ENCODE results near the gene JAKMIP2.
"Not testable (repeated sequence)": the region's sequence is repeated elsewhere in the genome, so short reads cannot be mapped to it uniquely, and the experiment has no call there.

The JAKMIP2 gene

DNA sequence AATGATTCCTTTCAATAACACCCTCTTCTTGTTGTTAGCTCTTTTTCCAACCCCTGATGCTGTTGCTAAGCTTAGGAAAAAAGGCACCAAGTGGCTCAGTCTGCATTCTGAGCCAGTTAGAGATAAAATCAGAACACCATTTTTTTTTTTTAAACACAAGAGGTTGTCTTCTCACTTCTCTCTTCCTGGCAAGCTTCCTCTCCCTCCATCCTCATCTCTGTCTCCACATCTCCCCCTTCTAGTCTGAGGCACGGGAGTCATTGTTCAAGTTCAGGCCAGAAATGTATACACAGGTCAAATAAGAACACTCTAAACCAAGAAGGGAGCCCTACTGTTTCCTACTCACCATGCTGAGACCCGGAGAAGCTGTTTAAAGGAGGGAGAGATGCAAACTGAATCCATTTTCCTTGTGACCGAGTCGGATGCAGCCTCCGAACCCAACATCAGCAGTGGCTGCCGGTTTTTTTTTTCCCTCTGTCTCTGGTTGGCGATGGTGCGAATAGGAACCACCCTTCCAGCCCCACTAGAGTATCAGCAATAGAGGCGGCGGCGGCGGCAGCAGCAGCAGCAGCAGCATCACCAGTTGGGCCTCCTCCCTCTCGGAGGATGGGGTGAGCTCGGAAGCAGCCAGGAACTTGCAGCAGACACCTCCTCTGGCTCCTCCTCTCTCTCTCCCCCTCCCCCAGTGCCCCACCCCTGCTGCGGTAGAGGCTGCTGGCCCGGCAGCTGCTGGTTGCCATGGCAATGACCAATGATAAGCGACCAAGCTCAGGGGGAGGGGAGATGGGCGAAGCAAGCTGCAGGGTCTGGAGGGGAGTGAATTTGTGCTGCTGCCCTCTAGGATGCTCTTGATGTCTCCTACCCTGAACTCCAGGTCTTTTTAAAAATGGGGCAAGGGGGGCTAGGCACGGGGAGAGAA, at the start of gene JAKMIP2:
JAKMIP2 (minus strand) TSS at position 619 of the 919 bp plus-strand sequence. CDS start 110,922 bp downstream, outside the sequence.
- peak; percentile 16 for DNase-seq (ENCODE audit: extremely low spot score)
- TF ChIP-seq, protein P1, sequence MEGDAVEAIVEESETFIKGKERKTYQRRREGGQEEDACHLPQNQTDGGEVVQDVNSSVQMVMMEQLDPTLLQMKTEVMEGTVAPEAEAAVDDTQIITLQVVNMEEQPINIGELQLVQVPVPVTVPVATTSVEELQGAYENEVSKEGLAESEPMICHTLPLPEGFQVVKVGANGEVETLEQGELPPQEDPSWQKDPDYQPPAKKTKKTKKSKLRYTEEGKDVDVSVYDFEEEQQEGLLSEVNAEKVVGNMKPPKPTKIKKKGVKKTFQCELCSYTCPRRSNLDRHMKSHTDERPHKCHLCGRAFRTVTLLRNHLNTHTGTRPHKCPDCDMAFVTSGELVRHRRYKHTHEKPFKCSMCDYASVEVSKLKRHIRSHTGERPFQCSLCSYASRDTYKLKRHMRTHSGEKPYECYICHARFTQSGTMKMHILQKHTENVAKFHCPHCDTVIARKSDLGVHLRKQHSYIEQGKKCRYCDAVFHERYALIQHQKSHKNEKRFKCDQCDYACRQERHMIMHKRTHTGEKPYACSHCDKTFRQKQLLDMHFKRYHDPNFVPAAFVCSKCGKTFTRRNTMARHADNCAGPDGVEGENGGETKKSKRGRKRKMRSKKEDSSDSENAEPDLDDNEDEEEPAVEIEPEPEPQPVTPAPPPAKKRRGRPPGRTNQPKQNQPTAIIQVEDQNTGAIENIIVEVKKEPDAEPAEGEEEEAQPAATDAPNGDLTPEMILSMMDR (IDR thresholded peaks at IDR 0.05; ENCODE audit: control extremely low read depth, extremely low read depth, low read depth, missing control alignments) = no peak
- ChIA-PET CTCF (interaction anchor here (1.1 to 1.2 kb wide), 2 partner anchors 13 to 40 kb away, joined by 3 to 4 read pairs; no protein-coding TSS in a partner anchor), POLR2A (no interaction called here)

DNA sequence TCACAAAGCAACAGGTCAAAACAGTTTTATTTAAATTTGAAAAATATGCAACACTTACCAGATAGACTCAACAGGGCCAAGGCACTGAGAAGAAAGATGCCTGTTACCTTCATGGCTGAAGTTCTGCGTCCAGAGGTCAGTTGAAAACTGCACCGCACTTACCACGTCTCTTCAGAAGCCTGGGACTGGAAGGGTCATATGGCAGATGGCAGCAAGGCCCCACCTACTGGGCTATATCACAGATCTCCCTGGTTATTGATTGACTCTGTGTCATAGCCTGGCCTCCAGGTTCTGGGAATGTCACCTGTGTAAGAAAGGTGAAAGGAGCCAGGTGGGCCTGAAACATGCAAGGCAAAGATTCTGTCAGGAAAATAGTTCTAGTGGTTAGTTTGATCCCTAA, 48.9 kb upstream of the JAKMIP2 start, which contains the start of gene SPINK1:
SPINK1 (minus strand) TSS at position 207 of the 400 bp plus-strand sequence; CDS start at position 113, 94 bp downstream.
- CTCF ChIA-PET = interaction anchor here (2.2 to 2.8 kb wide), 2 partner anchors 9 to 13 kb away, joined by 7 to 13 read pairs; no protein-coding TSS in a partner anchor
- TF ChIP-seq, protein P1 (IDR thresholded peaks at IDR 0.05; ENCODE audit: control extremely low read depth, extremely low read depth, low read depth, missing control alignments) = no peak
- no peak for DNase-seq (ENCODE audit: extremely low spot score)
- POLR2A ChIA-PET = no interaction called here

DNA sequence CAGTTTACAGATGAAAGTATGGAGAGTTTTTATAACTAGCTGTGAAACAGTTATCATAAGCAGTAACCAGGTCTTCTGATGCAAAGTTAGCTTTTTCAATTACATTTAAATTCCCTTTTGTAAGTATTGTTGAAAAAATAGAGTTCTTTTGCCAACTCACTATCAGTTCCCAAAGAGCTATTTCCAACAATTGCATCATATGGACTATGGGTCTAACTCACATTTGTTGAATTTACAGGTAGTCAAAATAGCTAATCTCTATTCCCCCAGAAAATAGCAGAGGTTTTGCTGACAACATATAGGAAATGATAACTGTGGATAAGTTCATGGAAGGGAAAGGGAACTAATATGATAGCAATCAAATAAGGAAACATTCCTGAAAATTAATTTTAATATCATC, 47.5 kb upstream of the JAKMIP2 start:
- TF ChIP-seq, protein P1 (IDR thresholded peaks at IDR 0.05; ENCODE audit: control extremely low read depth, extremely low read depth, low read depth, missing control alignments) = no peak
- ChIA-PET POLR2A (no interaction called here), CTCF (interaction anchor here (1.1 to 2.2 kb wide), 3 partner anchors 27 to 903 kb away, joined by 3 to 9 read pairs (median 3); no protein-coding TSS in a partner anchor)
- no peak for DNase-seq (ENCODE audit: extremely low spot score)

GRCh38 chr5:147827017-147827416, 44.5 kb upstream of the JAKMIP2 start:
- DNase-seq (ENCODE audit: extremely low spot score); POLR2A ChIA-PET; CTCF ChIA-PET: not testable (repeated sequence)

DNA sequence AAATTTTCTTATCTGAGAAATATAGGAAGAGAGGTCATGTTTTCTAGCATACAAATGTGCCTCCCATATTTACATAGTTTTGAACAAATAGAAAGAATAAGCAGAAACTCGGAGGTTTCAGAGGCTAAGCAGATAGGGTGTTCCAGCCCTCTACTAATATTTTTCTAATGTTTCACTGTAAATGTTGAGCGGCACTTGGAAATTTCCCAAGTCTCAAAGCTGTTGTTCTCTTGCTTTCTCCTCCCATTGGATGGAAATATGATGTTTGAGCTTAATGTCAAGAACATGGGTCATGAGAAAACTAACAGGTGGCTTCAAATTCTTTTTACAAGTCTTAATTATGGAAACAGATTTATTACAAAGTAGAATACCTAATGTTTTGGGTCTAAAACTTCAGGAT, 43.8 kb upstream of the JAKMIP2 start:
- TF ChIP-seq, protein P1 (IDR thresholded peaks at IDR 0.05; ENCODE audit: control extremely low read depth, extremely low read depth, low read depth, missing control alignments) = no peak
- DNase-seq (ENCODE audit: extremely low spot score) = no peak
- ChIA-PET POLR2A (no interaction called here), CTCF (no interaction called here)

- POLR2A ChIA-PET = no interaction called here
These were observed 40.4 kb upstream of the JAKMIP2 start for GRCh38 chr5:147822686-147823491.

GRCh38 chr5:147822222-147822621, 39.7 kb upstream of the JAKMIP2 start:
- DNase-seq (ENCODE audit: extremely low spot score); POLR2A ChIA-PET: not testable (repeated sequence)
- CTCF ChIA-PET = interaction anchor here (0.6 to 2.7 kb wide), 21 partner anchors 8 to 368 kb away, joined by 3 to 50 read pairs (median 3); partner anchors contain the start of genes JAKMIP2 and SPINK1

More at GRCh38 chr5:147822686-147823491, 40.4 kb upstream of the JAKMIP2 start:
- peak; percentile 33 for DNase-seq (ENCODE audit: extremely low spot score)
- CTCF ChIA-PET = interaction anchor here (0.6 to 2.7 kb wide), 22 partner anchors 9 to 369 kb away, joined by 3 to 50 read pairs (median 4); partner anchors contain the start of genes JAKMIP2 and SPINK1
- TF ChIP-seq, protein P1 (IDR thresholded peaks at IDR 0.05; ENCODE audit: control extremely low read depth, extremely low read depth, low read depth, missing control alignments) = peak; percentile 67

Measured in GM10248 (cell line).